Measurements from ENCODE around the gene CASTOR1.

Gene CASTOR1

DNA sequence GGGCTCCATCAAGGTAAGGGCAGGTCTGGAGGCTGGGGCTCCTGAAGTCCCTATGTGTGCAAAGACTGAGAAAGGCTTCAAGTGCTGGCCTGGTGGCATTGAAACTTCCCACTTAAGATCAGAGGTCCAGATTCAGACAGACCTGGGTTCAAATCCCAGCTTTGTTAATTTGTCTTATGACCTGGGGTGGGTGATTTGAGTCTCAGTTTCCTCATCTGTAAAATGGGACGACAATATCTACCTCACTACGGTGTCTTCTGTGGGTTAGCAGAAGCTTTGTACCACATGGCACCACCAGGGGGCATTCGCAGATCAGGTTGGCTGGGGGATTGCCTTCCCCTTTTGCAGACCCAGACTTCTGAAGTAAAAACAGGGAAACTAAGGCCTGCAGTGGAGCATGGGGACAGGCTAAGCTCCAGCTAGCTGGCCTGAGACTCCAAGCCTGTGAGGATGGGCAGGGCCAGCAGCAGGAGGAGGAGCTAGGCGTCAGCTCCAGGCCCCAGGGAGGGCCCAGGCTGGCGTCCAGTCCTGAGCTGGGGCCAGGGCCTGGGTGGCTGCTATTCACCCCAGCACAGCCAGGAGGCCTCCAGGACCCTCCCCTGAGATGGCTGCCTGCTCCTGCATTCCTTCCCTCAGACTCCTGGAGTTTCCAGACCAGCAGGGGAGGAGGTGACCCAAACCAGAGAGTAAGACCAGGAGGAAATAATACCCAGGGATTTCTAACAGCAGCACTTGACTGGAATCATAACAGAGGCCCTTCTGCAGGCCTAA is 1.5 kb downstream of the CASTOR1 start:
- TF ChIP-seq, protein P1, sequence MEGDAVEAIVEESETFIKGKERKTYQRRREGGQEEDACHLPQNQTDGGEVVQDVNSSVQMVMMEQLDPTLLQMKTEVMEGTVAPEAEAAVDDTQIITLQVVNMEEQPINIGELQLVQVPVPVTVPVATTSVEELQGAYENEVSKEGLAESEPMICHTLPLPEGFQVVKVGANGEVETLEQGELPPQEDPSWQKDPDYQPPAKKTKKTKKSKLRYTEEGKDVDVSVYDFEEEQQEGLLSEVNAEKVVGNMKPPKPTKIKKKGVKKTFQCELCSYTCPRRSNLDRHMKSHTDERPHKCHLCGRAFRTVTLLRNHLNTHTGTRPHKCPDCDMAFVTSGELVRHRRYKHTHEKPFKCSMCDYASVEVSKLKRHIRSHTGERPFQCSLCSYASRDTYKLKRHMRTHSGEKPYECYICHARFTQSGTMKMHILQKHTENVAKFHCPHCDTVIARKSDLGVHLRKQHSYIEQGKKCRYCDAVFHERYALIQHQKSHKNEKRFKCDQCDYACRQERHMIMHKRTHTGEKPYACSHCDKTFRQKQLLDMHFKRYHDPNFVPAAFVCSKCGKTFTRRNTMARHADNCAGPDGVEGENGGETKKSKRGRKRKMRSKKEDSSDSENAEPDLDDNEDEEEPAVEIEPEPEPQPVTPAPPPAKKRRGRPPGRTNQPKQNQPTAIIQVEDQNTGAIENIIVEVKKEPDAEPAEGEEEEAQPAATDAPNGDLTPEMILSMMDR (IDR thresholded peaks at IDR 0.05; ENCODE audit: low read depth, low read length): peak; percentile 68
- H3K4me3 ChIP-seq (ENCODE audit: low read depth, low read length): peak overlapping the region; percentile 71

DNA sequence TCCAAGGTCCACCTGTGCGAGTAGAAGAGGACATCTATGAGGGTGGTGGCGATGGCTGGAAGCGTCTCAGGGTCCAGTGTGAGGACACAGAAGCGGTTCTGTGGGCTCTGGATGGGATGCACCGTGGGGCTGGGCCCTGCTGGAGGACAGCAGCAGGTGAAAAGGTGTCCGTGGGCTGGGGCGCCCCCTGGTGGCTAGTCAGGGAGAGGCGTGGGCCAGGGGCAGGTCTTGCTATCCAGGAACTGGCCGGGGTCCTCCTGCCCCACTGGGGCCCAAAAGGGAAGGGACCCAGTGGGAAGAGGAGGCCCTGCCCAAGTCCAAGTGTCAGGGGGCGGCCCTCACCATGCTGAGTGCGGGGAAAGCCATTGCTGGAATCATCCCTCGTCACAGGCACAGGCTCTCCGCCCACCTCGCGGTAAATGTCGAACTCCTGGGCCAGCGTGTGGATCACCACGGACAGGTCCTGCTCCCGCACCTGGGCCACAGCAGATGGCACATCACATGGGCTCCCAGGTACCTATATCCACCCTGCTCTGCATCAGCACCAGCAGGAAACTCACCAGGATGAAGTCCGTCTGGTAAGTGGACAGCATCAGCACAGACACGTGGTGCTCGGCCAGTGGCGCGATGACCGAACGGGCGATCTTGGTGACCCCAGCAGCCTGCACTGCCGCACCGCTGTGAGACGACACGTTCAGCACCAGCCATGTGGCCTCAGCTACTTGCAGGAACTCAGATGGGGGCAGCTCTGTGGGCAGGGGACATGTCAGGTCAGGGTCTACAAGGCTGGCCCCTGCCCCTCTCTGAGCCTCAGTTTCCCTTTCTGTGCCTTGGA is 2.3 kb downstream of the CASTOR1 start:
- no peak overlapping the region for H3K4me3 ChIP-seq (ENCODE audit: low read depth, low read length)
- TF ChIP-seq, protein P1 (IDR thresholded peaks at IDR 0.05; ENCODE audit: low read depth, low read length): peak; percentile 80

DNA sequence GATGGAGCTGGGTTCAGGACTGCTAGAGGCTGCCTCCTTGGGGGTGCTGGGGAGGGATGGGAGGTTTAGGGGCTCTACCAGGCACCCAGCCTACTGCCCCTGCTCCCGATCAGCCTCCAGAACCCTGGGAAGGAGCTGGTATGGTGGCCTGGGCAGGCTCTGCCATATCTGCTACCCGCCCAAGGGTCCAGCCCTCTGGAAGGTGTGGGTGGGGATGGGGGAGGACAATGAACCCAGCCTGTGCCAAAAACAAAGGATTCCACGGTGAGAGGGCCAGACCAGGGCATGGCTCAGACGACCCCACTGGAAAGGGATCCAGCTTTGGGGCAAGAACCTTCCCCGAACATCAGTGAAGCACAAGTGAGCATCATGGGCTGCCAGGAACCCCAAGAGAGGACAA is 3.0 kb downstream of the CASTOR1 start:
- TF ChIP-seq, protein P1 (IDR thresholded peaks at IDR 0.05; ENCODE audit: low read depth, low read length): no peak
- H3K4me3 ChIP-seq (ENCODE audit: low read depth, low read length): no peak overlapping the region

DNA sequence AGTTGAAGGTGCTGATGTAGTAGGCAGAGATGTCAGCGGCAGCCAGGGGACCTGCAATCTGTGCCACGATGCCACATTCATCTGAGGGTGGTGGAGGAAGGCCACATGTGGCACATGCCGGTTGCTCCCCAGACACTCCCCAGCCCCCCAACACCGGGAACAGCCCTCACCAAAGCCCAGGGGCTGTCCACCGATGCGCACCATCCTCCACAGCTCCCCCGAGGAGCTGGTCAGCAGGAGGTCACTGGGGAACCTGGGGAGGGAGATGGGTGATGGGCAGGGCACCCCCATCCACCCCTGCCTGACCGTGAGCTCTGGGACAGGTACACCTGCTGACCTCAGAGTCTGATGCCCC is 3.5 kb downstream of the CASTOR1 start:
- no peak overlapping the region for H3K4me3 ChIP-seq (ENCODE audit: low read depth, low read length)
- TF ChIP-seq, protein P1 (IDR thresholded peaks at IDR 0.05; ENCODE audit: low read depth, low read length): no peak

DNA sequence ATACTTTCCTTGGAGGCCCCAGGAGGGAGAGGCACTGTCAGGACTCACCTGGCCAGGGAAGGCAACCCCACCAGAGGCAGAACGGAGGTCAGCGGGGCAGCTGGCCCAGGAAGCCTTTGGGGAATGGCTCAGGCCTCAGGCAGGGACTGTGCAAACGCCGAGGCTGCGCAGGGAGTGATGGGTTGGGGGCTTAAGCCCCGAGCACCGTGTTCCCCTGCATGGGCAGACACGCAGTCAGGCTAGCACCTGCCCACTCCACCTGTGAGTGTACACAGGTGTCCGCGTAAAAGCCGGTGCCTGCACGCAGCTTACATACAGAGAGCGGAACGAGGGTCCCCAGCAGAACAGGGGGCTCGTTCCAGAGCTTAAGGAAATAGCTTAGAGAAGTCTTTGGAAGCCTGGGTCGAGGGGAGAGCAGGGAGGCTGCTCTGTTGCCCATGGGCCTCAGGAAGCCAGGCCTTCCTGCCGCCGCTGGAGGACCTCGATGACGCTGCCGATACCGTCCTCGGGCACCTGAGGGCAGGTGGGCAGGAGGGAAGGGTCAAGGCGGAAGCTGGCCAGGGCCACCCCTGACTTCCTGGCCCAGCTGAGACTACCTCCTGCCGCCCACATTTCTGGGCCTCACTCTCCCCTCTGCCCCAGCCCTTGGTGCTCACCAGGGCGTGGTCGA is 4.0 kb downstream of the CASTOR1 start:
- TF ChIP-seq, protein P1 (IDR thresholded peaks at IDR 0.05; ENCODE audit: low read depth, low read length): no peak
- H3K4me3 ChIP-seq (ENCODE audit: low read depth, low read length): no peak overlapping the region

DNA sequence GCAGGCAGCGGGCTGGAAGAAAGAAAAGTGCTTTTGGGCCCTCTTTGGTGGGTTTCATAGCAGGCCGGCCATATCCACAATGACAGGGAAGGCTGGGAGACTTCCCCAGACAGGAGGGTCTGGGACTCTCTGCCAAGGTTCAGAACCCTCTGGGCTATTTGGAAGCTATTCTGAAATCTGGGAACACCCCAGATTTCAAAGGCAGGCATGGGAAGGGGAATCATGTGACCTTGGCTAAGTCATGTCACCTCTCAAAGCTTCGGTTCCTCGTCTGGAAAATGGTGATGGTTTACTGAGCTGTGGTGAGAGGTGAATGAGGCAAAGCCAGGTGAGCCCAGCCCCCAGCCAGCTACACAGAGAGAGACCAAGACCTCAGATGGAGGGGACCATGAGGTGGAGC is 4.6 kb downstream of the CASTOR1 start:
- no peak overlapping the region for H3K4me3 ChIP-seq (ENCODE audit: low read depth, low read length)
- TF ChIP-seq, protein P1 (IDR thresholded peaks at IDR 0.05; ENCODE audit: low read depth, low read length): no peak
